GM12874 (cell line): ENCODE measurements around the gene CHAT.

Experiments used
- TF ChIP-seq, protein P1 (sequence below): IDR thresholded peaks from 2 replicates; pipeline ENCODE4 v1.5.1; 2011; ENCODE audit warnings: low read depth, mild to moderate bottlenecking, control low read depth, low read length, moderate library complexity; ENCODE audit not compliant: insufficient read depth

CHAT gene

DNA sequence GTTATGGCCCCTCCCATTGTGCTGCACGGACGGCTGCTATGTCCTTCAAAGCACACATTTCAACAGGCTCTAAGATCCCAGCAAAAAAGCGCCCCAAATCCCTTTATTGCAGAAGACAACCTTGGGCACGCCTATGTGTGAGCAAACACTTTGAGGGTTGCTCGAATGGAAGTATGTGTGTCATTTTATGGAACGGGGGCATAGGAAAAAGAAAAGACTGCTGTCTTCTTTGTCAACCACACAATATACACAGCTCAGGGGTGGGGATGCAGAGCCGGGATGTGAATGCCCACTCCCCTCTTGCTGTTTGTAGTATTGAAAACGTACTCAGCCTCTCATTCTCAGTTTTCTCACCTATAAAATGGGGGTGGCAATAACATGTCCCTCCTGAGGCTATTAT is 97.6 kb downstream of the CHAT start:
- TF ChIP-seq, protein P1, sequence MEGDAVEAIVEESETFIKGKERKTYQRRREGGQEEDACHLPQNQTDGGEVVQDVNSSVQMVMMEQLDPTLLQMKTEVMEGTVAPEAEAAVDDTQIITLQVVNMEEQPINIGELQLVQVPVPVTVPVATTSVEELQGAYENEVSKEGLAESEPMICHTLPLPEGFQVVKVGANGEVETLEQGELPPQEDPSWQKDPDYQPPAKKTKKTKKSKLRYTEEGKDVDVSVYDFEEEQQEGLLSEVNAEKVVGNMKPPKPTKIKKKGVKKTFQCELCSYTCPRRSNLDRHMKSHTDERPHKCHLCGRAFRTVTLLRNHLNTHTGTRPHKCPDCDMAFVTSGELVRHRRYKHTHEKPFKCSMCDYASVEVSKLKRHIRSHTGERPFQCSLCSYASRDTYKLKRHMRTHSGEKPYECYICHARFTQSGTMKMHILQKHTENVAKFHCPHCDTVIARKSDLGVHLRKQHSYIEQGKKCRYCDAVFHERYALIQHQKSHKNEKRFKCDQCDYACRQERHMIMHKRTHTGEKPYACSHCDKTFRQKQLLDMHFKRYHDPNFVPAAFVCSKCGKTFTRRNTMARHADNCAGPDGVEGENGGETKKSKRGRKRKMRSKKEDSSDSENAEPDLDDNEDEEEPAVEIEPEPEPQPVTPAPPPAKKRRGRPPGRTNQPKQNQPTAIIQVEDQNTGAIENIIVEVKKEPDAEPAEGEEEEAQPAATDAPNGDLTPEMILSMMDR: no peak

DNA sequence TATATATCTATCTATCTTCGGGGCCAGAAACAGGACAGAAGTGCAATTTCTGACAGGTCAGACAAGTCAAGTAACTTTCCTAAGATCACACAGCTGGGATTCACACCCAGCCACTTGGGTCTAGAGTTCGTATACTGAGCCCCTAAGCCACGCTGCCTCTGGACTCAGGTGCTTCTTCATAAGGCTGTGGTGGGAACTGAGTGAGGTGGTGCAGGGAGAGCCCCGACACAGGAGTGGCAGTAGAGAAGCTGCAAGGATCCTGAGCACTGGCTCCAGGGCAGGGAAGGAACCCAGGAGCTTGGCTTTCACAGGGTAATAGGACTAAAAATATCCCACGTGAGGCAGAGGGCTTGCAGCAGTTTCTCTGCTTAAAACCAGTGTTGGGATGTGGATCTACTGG is 99.4 kb downstream of the CHAT start:
- TF ChIP-seq, protein P1: no peak
